B cell (primary cell): Measurements from ENCODE around the gene AP5S1. TPM values are rescaled to one million over a fixed set of nuclear protein-coding genes. Genes with fewer than 3 reads are reported as not detected.
A peak's percentile ranks its signal among the peaks of the same experiment; 100 is the strongest.

Experiments used
- ATAC-seq: fragments of 200-7000 bp; cut with Tn5 transposase; one replicate; pipeline ENCODE4 v1.10.0; 2021; ENCODE audit warnings: low read depth, mild to moderate bottlenecking, moderate number of reproducible peaks, moderate library complexity
- CTCF ChIA-PET: fragments of 350-600 bp; sonication (Branson Sonifier 250); formaldehyde crosslinking; loops from one replicate; lab custom pipeline; 2021; ENCODE audit warnings: antibody characterized with exemption, inconsistent platforms; lab: Charles Lee
- POLR2A ChIA-PET: fragments of 350-600 bp; sonication (Branson Sonifier 250); formaldehyde crosslinking; loops from one replicate; lab custom pipeline; 2021; ENCODE audit warnings: antibody characterized with exemption; lab: Charles Lee
- DNase-seq: peaks from one replicate; pipeline ENCODE4 v3.0.0; 2013
- H2AFZ ChIP-seq: 2 replicates; pipeline ENCODE4 v1.6.1; 2012; ENCODE audit warnings: mild to moderate bottlenecking, low read depth, low read length; ENCODE audit not compliant: insufficient read depth, poor library complexity, severe bottlenecking
- H3K27ac ChIP-seq, 2 donors: 1 replicate in 1 of 2; 2 replicates in 1 of 2; pipeline ENCODE4 v1.5.1; 2012 to 2013; ENCODE audit warnings: low read length in 2 of 2, mild to moderate bottlenecking in 2 of 2, moderate library complexity in 1 of 2
- H3K27me3 ChIP-seq, 4 experiments: fragments of 200-600 bp in 1 of 4; sonication (generic) in 1 of 4; replicated peaks in 1 of 4; 1 replicate in 2 of 4; 2 replicates in 2 of 4; pipeline versions ENCODE4 v1.6.1 to v1.7.0; 2013 to 2016; ENCODE audit warnings: low read length in 3 of 4, mild to moderate bottlenecking in 2 of 4, mixed read lengths in 1 of 4, moderate library complexity in 1 of 4; ENCODE audit not compliant: insufficient read depth in 4 of 4, control insufficient read depth in 3 of 4; ENCODE audit errors: control extremely low read depth in 1 of 4
- H3K36me3 ChIP-seq, 2 experiments: replicated peaks in 1 of 2; 1 replicate in 1 of 2; 2 replicates in 1 of 2; pipeline versions ENCODE4 v1.6.1 to v1.7.1; 2013; ENCODE audit warnings: low read length in 1 of 2; ENCODE audit not compliant: insufficient read depth in 2 of 2, control insufficient read depth in 1 of 2; ENCODE audit errors: control extremely low read depth in 1 of 2, extremely low read depth in 1 of 2
- H3K4me1 ChIP-seq, 2 donors: fragments of 200-600 bp in 1 of 2; sonication (generic) in 1 of 2; 1 replicate in 1 of 2; 2 replicates in 1 of 2; pipeline versions ENCODE4 v1.5.1 to v1.6.1; 2013 to 2017; ENCODE audit warnings: low read length in 2 of 2; ENCODE audit not compliant: control insufficient read depth in 2 of 2, insufficient read depth in 2 of 2
- H3K4me2 ChIP-seq: replicated peaks from 2 replicates; pipeline ENCODE3; 2012; ENCODE audit warnings: mild to moderate bottlenecking, low read depth, low read length; ENCODE audit not compliant: poor library complexity, severe bottlenecking
- H3K4me3 ChIP-seq, 5 experiments: fragments of 200-600 bp in 1 of 5; sonication (generic) in 1 of 5; 1 replicate in 3 of 5; 2 replicates in 2 of 5; pipeline versions ENCODE4 v1.5.1 to v1.7.0; 2011 to 2016; ENCODE audit warnings: low read length in 4 of 5, mild to moderate bottlenecking in 4 of 5, low read depth in 2 of 5, control low read depth in 1 of 5, moderate library complexity in 1 of 5; ENCODE audit not compliant: insufficient read depth in 1 of 5; ENCODE audit errors: control extremely low read depth in 1 of 5, extremely low read depth in 1 of 5
- H3K79me2 ChIP-seq: fragments of 200-600 bp; sonication (generic); one replicate; pipeline ENCODE4 v1.6.0; 2016; ENCODE audit warnings: low read length; ENCODE audit not compliant: control insufficient read depth, insufficient read depth
- H3K9ac ChIP-seq: fragments of 200-600 bp; sonication (generic); 2 replicates; pipeline ENCODE4 v1.6.1; 2017; ENCODE audit warnings: mild to moderate bottlenecking, low read length, moderate library complexity
- H3K9me3 ChIP-seq, 3 donors: one replicate each; pipeline versions ENCODE4 v1.6.1 to v1.7.1; 2013; ENCODE audit warnings: low read length in 2 of 3; ENCODE audit not compliant: control insufficient read depth in 2 of 3, insufficient read depth in 1 of 3; ENCODE audit errors: control extremely low read depth in 1 of 3
- H4K20me1 ChIP-seq: 2 replicates; pipeline ENCODE4 v1.6.0; 2012; ENCODE audit warnings: mild to moderate bottlenecking, low read length; ENCODE audit not compliant: insufficient read depth, control insufficient read depth, poor library complexity, severe bottlenecking
- H3K27ac Mint-ChIP-seq: one replicate; pipeline ENCODE4 v1.8.0; 2021; ENCODE audit warnings: mixed read lengths
- H3K27me3 Mint-ChIP-seq: one replicate; pipeline ENCODE4 v1.8.0; 2021; ENCODE audit warnings: mixed read lengths
- H3K4me1 Mint-ChIP-seq: one replicate; pipeline ENCODE4 v1.8.0; 2021; ENCODE audit warnings: mixed read lengths
- H3K4me3 Mint-ChIP-seq: one replicate; pipeline ENCODE4 v1.8.0; 2021; ENCODE audit warnings: mixed read lengths
- H3K9me3 Mint-ChIP-seq: one replicate; pipeline ENCODE4 v1.8.0; 2022; ENCODE audit warnings: mixed read lengths; ENCODE audit not compliant: insufficient read depth
- EZH2 ChIP-seq: IDR thresholded peaks from 2 replicates; pipeline ENCODE4 v1.6.1; 2012; ENCODE audit warnings: borderline replicate concordance, low read depth, mild to moderate bottlenecking, moderate library complexity, low read length; ENCODE audit not compliant: insufficient read depth, poor library complexity, severe bottlenecking
- WGBS: methylation state at CpG from one replicate; pipeline ENCODE4 v1.1.5; 2013; ENCODE audit warnings: missing lambda C conversion rate; ENCODE audit not compliant: insufficient coverage; 5-methylcytosine and 5-hydroxymethylcytosine counted together
- intact Hi-C: fragments of 100-400 bp; cut with micrococcal nuclease; formaldehyde crosslinking; loops from one replicate; pipeline ENCODE4 v1.10.0; 2022
- polyA plus RNA-seq: library from polyadenylated mRNA; depleted of rRNA; stranded (reverse); fragments of >200 nt; gene quantifications from 2 replicates; pipeline ENCODE4 v1.2.3, GENCODE V29; 2012
- total RNA-seq, 2 donors: library from RNA; stranded (reverse); fragments of 120-200 nt in 1 of 2; gene quantifications; 1 replicate in 1 of 2; 2 replicates in 1 of 2; pipeline versions ENCODE4 v1.2.3 to v1.2.4, GENCODE V29; 2013 to 2022
- TF ChIP-seq, protein P1 (sequence below): fragments of 200-600 bp; IDR thresholded peaks from one replicate; pipeline ENCODE4 v1.8.0; 2022; ENCODE audit warnings: antibody characterized with exemption, mild to moderate bottlenecking

AP5S1 gene
- total and polyA plus RNA-seq, 2 donors (not counting 1 experiment from before 2014, with no cell fraction given): 9.2 to 12.6 TPM

DNA sequence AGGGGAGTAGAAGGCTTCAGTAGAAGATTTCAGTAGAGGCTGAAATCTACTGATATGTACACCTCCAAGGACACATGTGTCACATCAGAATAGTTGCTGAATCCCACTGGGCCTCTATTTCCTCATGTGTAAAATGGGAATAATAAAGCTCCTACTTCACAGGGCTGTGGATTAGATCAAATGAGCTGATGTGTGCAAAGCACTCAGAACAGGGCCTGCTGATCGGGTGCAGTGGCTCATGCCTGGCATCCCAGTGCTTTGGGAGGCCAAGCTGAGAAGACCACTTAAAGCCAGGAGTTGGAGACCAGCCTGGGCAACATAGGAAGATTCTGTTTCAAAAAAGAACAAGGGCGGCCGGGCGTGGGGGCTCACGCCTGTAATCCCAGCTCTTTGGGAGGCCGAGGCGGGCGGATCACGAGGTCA lies 8.1 kb upstream of the AP5S1 start:
- Mint-ChIP-seq H3K27ac (peak overlapping the region; percentile 63), H3K27me3 (no peaks in the 10 kb centered on the region), H3K4me1 (peaks cover 14% of the 10 kb centered on the region), H3K9me3 (no peaks in the 10 kb centered on the region), H3K4me3 (peak overlapping the region; percentile 87)
- Histone ChIP-seq H3K4me3 (no peak overlapping the region), H3K79me2 (no peaks in the 10 kb centered on the region), H2AFZ (no peak overlapping the region), H3K27me3 (no peaks in the 10 kb centered on the region), H4K20me1 (no peaks in the 10 kb centered on the region), H3K27ac (peak overlapping the region in 1 of 2 donors; percentile 35), H3K4me2 (peak overlapping the region; percentile 59), H3K4me1 (peaks cover 8 to 17% of the 10 kb centered on the region in 2 donors), H3K9me3 (peaks cover 0 to 2% (median 0%) of the 10 kb centered on the region in 3 donors), H3K9ac (no peak overlapping the region), H3K36me3 (no peaks in the 10 kb centered on the region)
- TF ChIP-seq, protein P1, sequence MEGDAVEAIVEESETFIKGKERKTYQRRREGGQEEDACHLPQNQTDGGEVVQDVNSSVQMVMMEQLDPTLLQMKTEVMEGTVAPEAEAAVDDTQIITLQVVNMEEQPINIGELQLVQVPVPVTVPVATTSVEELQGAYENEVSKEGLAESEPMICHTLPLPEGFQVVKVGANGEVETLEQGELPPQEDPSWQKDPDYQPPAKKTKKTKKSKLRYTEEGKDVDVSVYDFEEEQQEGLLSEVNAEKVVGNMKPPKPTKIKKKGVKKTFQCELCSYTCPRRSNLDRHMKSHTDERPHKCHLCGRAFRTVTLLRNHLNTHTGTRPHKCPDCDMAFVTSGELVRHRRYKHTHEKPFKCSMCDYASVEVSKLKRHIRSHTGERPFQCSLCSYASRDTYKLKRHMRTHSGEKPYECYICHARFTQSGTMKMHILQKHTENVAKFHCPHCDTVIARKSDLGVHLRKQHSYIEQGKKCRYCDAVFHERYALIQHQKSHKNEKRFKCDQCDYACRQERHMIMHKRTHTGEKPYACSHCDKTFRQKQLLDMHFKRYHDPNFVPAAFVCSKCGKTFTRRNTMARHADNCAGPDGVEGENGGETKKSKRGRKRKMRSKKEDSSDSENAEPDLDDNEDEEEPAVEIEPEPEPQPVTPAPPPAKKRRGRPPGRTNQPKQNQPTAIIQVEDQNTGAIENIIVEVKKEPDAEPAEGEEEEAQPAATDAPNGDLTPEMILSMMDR: no peak
- TF ChIP-seq EZH2: no peak
- CTCF ChIA-PET: interaction anchor here (1.0 to 2.4 kb wide), 3 partner anchors 8 to 44 kb away, joined by 3 to 12 read pairs (median 11); partner anchors contain the start of genes ADISSP and AP5S1
- ATAC-seq (no peak), DNase-seq (no peak)
- intact Hi-C loops: no loop called here
- WGBS: 99% methylated on average over 5 of the region's 9 CpGs
- POLR2A ChIA-PET: interaction anchor here (0.8 to 1.3 kb wide), 3 partner anchors 9 to 16 kb away, joined by 3 to 6 read pairs (median 4); partner anchors contain the start of genes AP5S1 and CDC25B

DNA sequence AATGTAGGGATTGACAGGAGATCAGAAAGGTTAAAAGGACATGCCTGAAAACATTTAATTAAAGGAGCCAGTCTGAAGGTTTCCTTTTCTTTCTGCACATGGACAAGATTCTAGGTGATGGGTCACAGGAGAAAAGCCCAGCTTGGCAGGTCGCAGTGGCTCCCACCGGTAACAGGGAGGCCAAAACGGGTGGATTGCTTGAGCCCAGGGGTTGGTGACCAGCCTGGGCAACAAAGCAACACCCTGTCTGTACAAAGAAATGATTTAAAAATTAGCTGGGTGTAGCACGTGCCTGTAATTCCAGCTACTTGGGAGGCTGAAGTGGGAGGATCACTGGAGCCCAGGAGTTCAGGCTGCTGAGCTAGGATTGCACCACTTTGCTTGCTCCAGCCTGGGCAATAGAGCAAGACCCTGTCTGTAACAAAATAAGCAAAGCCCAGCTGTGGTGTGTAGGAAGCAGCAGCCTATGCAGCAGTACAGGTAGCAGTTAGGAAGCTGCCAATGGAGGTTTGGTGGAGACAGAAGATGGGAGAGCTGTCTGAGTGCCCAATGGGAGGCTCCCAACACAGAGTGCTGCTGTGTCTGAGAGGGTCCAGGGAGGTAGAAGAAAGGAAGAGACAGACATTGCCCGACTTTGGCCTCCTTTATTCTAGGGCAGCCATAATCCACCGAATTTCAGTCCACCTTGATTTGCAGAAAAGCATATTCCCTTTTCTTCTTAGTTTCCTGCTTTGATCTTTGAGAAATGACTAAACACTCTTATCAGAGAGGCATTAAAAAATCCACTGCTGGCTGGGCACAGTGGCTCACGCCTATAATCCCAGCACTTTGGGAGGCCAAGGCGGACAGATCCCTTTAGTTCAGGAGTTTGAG lies 7.1 kb upstream of the AP5S1 start:
- Mint-ChIP-seq H3K4me3 (no peak overlapping the region), H3K27ac (no peak overlapping the region), H3K27me3 (no peaks in the 10 kb centered on the region), H3K9me3 (no peaks in the 10 kb centered on the region), H3K4me1 (peaks cover 14% of the 10 kb centered on the region)
- H4K20me1 ChIP-seq: no peaks in the 10 kb centered on the region
- 94% methylated on average over 6 of the region's 8 CpGs for WGBS
- H3K9me3 ChIP-seq: peaks cover 0 to 2% (median 0%) of the 10 kb centered on the region in 3 donors
- no peak for DNase-seq
- ChIA-PET CTCF (interaction anchor here (1.0 to 2.4 kb wide), 2 partner anchors 33 to 45 kb away, joined by 3 to 11 read pairs; partner anchors contain the start of gene ADISSP), POLR2A (interaction anchor here (0.8 to 1.3 kb wide), 4 partner anchors 13 to 45 kb away, joined by 3 to 6 read pairs (median 4); partner anchors contain the start of genes ADISSP and CDC25B)
- H3K4me3 ChIP-seq: no peak overlapping the region
- intact Hi-C loops: no loop called here
- no peak overlapping the region for H3K9ac ChIP-seq
- no peak overlapping the region for H3K4me2 ChIP-seq
- H3K4me1 ChIP-seq: peaks cover 8 to 15% of the 10 kb centered on the region in 2 donors
- no peak for TF ChIP-seq EZH2
- TF ChIP-seq, protein P1: no peak
- no peak overlapping the region for H2AFZ ChIP-seq
- no peaks in the 10 kb centered on the region for H3K27me3 ChIP-seq
- H3K36me3 ChIP-seq: no peaks in the 10 kb centered on the region
- H3K79me2 ChIP-seq: no peaks in the 10 kb centered on the region
- ATAC-seq: no peak
- no peak overlapping the region for H3K27ac ChIP-seq
